K562 (cell line): ENCODE results near the gene LAMA5. TPM values are rescaled to one million over a fixed set of nuclear protein-coding genes. Genes with fewer than 3 reads are reported as not detected.

ENCODE experiments used
- ATF1 ChIP-seq, 2 experiments: fragments of 450-650 bp in 1 of 2; IDR thresholded peaks; 2 replicates each; pipeline ENCODE4 v1.6.1; 2016; ENCODE audit warnings: missing compliant biosample characterization in 1 of 2, missing genetic modification characterization in 1 of 2
- ERF ChIP-seq: fragments of 450-650 bp; formaldehyde crosslinking; IDR thresholded peaks from 2 replicates; pipeline ENCODE4 v1.4.0; 2020; ENCODE audit warnings: mild to moderate bottlenecking, mixed read lengths
- EWSR1 ChIP-seq: fragments of 450-650 bp; IDR thresholded peaks from 2 replicates; pipeline ENCODE4 v1.6.1; 2018; ENCODE audit warnings: borderline replicate concordance, mild to moderate bottlenecking, low read depth, moderate library complexity; ENCODE audit not compliant: partially characterized antibody
- FOXK2 ChIP-seq, 2 experiments: fragments of 450-650 bp; IDR thresholded peaks in 1 of 2; conservative IDR thresholded peaks in 1 of 2; 2 replicates each; pipeline ENCODE4 v1.6.1; 2016; ENCODE audit warnings: low read depth in 2 of 2, mild to moderate bottlenecking in 1 of 2
- HDAC1 ChIP-seq, 2 experiments: fragments of 450-650 bp; IDR thresholded peaks; 2 replicates each; pipeline ENCODE4 v1.6.1; 2016 to 2017; ENCODE audit warnings: inconsistent platforms in 1 of 2, mild to moderate bottlenecking in 1 of 2, moderate library complexity in 1 of 2
- KHSRP ChIP-seq: fragments of 450-650 bp; IDR thresholded peaks from 2 replicates; pipeline ENCODE4 v1.6.1; 2017
- MYC ChIP-seq, 2 experiments: fragments of 250-450 bp in 1 of 2; sonication (Bioruptor Pico) in 1 of 2; IDR thresholded peaks; 2 replicates each; pipeline versions ENCODE4 v1.5.1 to v1.6.1; 2012 to 2021; ENCODE audit warnings: low read depth in 2 of 2, borderline replicate concordance in 1 of 2, improper control_type of control experiment in 1 of 2, low read length in 1 of 2, mild to moderate bottlenecking in 1 of 2, moderate library complexity in 1 of 2
- NFRKB ChIP-seq: fragments of 450-650 bp; IDR thresholded peaks from 2 replicates; pipeline ENCODE4 v1.6.1; 2016; ENCODE audit warnings: low read depth
- POLR3A ChIP-seq: IDR thresholded peaks from 2 replicates; pipeline ENCODE4 v1.6.1; 2011; ENCODE audit warnings: borderline replicate concordance, mild to moderate bottlenecking, moderate library complexity; ENCODE audit not compliant: insufficient read length, insufficient read depth; ENCODE audit errors: extremely low read depth
- RBFOX2 ChIP-seq: fragments of 200-400 bp; formaldehyde crosslinking; IDR thresholded peaks from 2 replicates; pipeline ENCODE4 v1.6.1; 2017; ENCODE audit warnings: low read depth, mild to moderate bottlenecking, low read length, moderate library complexity
- ZBTB8A ChIP-seq: fragments of 450-650 bp; IDR thresholded peaks from 2 replicates; pipeline ENCODE4 v1.6.1; 2018; ENCODE audit warnings: mild to moderate bottlenecking, moderate library complexity; ENCODE audit not compliant: partially characterized antibody
- ZNF589 ChIP-seq: fragments of 200-800 bp; sonication (Bioruptor generic); IDR thresholded peaks from 2 replicates; pipeline ENCODE4 v1.6.1; 2016; ENCODE audit warnings: low read depth, missing genetic modification characterization, missing compliant biosample characterization
- polyA plus RNA-seq, 8 experiments: library from polyadenylated mRNA; depleted of rRNA in 4 of 8; stranded (reverse) in 5 of 8; unstranded in 3 of 8; fragments of >200 nt; fragmentation: Nextera tagmentation in 2 of 8; fragmentation: Illumina TruSeq in 1 of 8; extraction: Ambion mirVana in 2 of 8; extraction: Trizol in 1 of 8; gene quantifications; 2 replicates each; pipeline versions ENCODE4 v1.2.1 to v1.2.3, GENCODE V29; 2011 to 2014; ENCODE audit warnings: inconsistent platforms in 1 of 8, missing spikeins in 1 of 8
- total RNA-seq, 7 experiments: library from RNA; depleted of rRNA in 6 of 7; stranded (reverse); fragments of >200 nt in 6 of 7; fragmentation: Illumina TruSeq in 2 of 7; extraction: Trizol in 2 of 7; gene quantifications; 2 replicates each; pipeline versions ENCODE4 v1.2.1 to v1.2.3, GENCODE V29; 2011 to 2021; ENCODE audit warnings: low replicate concordance in 1 of 7
- TF ChIP-seq, protein P1 (sequence below), 3 experiments: fragments of 200-800 bp in 1 of 3; sonication (Bioruptor generic) in 1 of 3; sonication (generic) in 1 of 3; formaldehyde crosslinking in 1 of 3; IDR thresholded peaks; 2 replicates each; pipeline versions ENCODE4 v1.6.1 to v1.8.0; 2016 to 2022; ENCODE audit warnings: mild to moderate bottlenecking in 2 of 3, missing compliant biosample characterization in 2 of 3, missing genetic modification characterization in 2 of 3, missing genetic modification reagents in 1 of 3
- TF ChIP-seq, protein P2 (sequence below): fragments of 450-650 bp; formaldehyde crosslinking; IDR thresholded peaks from 2 replicates; pipeline ENCODE4 v1.4.0; 2020; ENCODE audit warnings: mild to moderate bottlenecking, moderate library complexity

Gene LAMA5
- total and polyA plus RNA-seq, 9 of the 15 experiments (the other 6 are each of a cell fraction or from before 2014, with no cell fraction given) = 0.31 to 101 (median 7.8) TPM

- TF ChIP-seq, protein P1, sequence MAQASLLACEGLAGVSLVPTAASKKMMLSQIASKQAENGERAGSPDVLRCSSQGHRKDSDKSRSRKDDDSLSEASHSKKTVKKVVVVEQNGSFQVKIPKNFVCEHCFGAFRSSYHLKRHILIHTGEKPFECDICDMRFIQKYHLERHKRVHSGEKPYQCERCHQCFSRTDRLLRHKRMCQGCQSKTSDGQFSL (CRISPR knock-in tag; IDR thresholded peaks at IDR 0.05) = no peak
- TF ChIP-seq, protein P1 (tag; IDR thresholded peaks at IDR 0.05) = no peak
- TF ChIP-seq FOXK2 (conservative IDR thresholded peaks at IDR 0.05 in 1 of 2, IDR thresholded peaks at IDR 0.05 in 1 of 2; ENCODE audit: low read depth in 2 of 2) (no peak), HDAC1 (IDR thresholded peaks at IDR 0.05) (0 out of 4 replicates have a peak, but pooled peaks of 1 of the 2 experiments have one; percentile 8), KHSRP (no peak), NFRKB (0 out of 2 replicates have a peak, but pooled peaks have one; percentile 62), MYC (IDR thresholded peaks at IDR 0.05; ENCODE audit: low read depth, low read length) (0 out of 2 replicates have a peak, but pooled peaks have one; percentile 32), MYC (CRISPR knock-in tag; IDR thresholded peaks at IDR 0.05; ENCODE audit: borderline replicate concordance, low read depth) (no peak), EWSR1 (no peak), ATF1 (CRISPR knock-in tag; IDR thresholded peaks at IDR 0.05) (no peak), ATF1 (tag; IDR thresholded peaks at IDR 0.05) (no peak), ERF (CRISPR knock-in tag) (no peak), RBFOX2 (peak; percentile 34), POLR3A (no peak), ZBTB8A (no peak), ZNF589 (CRISPR knock-in tag) (0 out of 2 replicates have a peak, but pooled peaks have one; percentile 43)
- TF ChIP-seq, protein P2, sequence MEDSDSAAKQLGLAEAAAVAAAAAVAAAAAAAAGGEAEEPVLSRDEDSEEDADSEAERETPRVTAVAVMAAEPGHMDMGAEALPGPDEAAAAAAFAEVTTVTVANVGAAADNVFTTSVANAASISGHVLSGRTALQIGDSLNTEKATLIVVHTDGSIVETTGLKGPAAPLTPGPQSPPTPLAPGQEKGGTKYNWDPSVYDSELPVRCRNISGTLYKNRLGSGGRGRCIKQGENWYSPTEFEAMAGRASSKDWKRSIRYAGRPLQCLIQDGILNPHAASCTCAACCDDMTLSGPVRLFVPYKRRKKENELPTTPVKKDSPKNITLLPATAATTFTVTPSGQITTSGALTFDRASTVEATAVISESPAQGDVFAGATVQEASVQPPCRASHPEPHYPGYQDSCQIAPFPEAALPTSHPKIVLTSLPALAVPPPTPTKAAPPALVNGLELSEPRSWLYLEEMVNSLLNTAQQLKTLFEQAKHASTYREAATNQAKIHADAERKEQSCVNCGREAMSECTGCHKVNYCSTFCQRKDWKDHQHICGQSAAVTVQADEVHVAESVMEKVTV (CRISPR knock-in tag) = no peak
Observed at GRCh38 chr20:62358171-62359042, 8.7 kb downstream of the LAMA5 start (continued).
